ENCODE measurements around the gene PRKCA.

DNA sequence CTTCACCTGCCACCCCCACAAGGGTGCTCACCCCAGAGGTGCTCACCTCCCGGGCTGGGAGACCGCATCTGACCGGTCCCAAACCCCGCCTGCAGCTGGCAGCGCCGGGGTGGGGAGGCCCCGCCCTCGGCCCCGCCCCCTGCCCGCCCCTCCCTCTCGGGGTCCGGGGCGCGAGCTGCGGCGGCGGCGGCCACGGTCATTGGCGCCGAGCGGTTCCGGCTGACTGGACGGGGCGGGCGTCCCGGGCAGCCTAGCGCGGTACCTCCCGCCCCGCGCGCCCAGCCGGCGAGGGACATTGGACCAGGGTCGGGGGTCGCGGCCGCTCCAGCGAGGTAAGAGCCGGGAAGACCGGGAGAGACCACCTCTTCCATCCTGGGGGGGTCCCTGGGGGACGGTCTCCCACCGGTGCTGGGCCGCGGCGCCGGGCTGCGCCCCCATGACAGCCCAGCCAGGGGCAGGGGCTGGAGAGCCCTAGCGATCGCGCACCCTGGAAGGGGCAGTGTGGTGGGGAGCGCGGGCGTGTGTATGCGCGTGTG is 532.6 kb downstream of the PRKCA start, which contains the start of gene CACNG5:
- TF ChIP-seq, protein P1, sequence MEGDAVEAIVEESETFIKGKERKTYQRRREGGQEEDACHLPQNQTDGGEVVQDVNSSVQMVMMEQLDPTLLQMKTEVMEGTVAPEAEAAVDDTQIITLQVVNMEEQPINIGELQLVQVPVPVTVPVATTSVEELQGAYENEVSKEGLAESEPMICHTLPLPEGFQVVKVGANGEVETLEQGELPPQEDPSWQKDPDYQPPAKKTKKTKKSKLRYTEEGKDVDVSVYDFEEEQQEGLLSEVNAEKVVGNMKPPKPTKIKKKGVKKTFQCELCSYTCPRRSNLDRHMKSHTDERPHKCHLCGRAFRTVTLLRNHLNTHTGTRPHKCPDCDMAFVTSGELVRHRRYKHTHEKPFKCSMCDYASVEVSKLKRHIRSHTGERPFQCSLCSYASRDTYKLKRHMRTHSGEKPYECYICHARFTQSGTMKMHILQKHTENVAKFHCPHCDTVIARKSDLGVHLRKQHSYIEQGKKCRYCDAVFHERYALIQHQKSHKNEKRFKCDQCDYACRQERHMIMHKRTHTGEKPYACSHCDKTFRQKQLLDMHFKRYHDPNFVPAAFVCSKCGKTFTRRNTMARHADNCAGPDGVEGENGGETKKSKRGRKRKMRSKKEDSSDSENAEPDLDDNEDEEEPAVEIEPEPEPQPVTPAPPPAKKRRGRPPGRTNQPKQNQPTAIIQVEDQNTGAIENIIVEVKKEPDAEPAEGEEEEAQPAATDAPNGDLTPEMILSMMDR (IDR thresholded peaks at IDR 0.05): no peak
- no peak for TF ChIP-seq RAD21 (conservative IDR thresholded peaks at IDR 0.05 in 1 of 2, IDR thresholded peaks at IDR 0.05 in 1 of 2)
- TF ChIP-seq POLR2A (IDR thresholded peaks at IDR 0.05; ENCODE audit: low read length): no peak
- TF ChIP-seq JUNB (IDR thresholded peaks at IDR 0.05): no peak
- TF ChIP-seq MAX (IDR thresholded peaks at IDR 0.05): no peak
- TF ChIP-seq ESRRA (IDR thresholded peaks at IDR 0.05; ENCODE audit: borderline replicate concordance, low read length): no peak
- no peak for TF ChIP-seq CBX2 (IDR thresholded peaks at IDR 0.05; ENCODE audit: borderline replicate concordance, low read depth)
- no peak for TF ChIP-seq EP300 (IDR thresholded peaks at IDR 0.05)
- no peak for TF ChIP-seq CEBPB (IDR thresholded peaks at IDR 0.05)
- TF ChIP-seq, protein P2, sequence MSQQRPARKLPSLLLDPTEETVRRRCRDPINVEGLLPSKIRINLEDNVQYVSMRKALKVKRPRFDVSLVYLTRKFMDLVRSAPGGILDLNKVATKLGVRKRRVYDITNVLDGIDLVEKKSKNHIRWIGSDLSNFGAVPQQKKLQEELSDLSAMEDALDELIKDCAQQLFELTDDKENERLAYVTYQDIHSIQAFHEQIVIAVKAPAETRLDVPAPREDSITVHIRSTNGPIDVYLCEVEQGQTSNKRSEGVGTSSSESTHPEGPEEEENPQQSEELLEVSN (IDR thresholded peaks at IDR 0.05; ENCODE audit: borderline replicate concordance, low read depth): no peak
- no peak for TF ChIP-seq CBX8 (IDR thresholded peaks at IDR 0.05)
- TF ChIP-seq, protein P3, sequence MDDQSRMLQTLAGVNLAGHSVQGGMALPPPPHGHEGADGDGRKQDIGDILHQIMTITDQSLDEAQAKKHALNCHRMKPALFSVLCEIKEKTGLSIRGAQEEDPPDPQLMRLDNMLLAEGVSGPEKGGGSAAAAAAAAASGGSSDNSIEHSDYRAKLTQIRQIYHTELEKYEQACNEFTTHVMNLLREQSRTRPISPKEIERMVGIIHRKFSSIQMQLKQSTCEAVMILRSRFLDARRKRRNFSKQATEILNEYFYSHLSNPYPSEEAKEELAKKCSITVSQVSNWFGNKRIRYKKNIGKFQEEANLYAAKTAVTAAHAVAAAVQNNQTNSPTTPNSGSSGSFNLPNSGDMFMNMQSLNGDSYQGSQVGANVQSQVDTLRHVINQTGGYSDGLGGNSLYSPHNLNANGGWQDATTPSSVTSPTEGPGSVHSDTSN (IDR thresholded peaks at IDR 0.05): no peak
- no peak for TF ChIP-seq RNF2 (IDR thresholded peaks at IDR 0.05; ENCODE audit: borderline replicate concordance, low read depth)
- TF ChIP-seq, protein P4, sequence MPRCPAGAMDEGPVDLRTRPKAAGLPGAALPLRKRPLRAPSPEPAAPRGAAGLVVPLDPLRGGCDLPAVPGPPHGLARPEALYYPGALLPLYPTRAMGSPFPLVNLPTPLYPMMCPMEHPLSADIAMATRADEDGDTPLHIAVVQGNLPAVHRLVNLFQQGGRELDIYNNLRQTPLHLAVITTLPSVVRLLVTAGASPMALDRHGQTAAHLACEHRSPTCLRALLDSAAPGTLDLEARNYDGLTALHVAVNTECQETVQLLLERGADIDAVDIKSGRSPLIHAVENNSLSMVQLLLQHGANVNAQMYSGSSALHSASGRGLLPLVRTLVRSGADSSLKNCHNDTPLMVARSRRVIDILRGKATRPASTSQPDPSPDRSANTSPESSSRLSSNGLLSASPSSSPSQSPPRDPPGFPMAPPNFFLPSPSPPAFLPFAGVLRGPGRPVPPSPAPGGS (IDR thresholded peaks at IDR 0.05): no peak
